OCI-LY7 (cell line): ENCODE measurements around the gene RET. TPM values are rescaled to one million over a fixed set of nuclear protein-coding genes. Genes with fewer than 3 reads are reported as not detected.

Experiments
- total RNA-seq, 2 experiments: library from RNA; depleted of rRNA in 1 of 2; stranded (reverse); fragments of >200 nt in 1 of 2; shearing (Covaris generic) in 1 of 2; gene quantifications; 2 replicates each; pipeline ENCODE4 v1.2.3, GENCODE V29; 2014 to 2022

RET gene
- total RNA-seq, 2 experiments from 2014 or later: 0.06 TPM; not detected in 1

Other genes with a start within 250 kb of the RET start
- 13.2 and 16.7 TPM in 2 replicates for gene CSGALNACT2, start 61.4 kb downstream of the RET start, total RNA-seq (2014; rRNA removed; shearing (Covaris generic))
- 33.6 and 38.8 TPM in 2 replicates for gene CSGALNACT2, start 61.4 kb downstream of the RET start, total RNA-seq (2022)
- 0.06 and 0.36 TPM in 2 replicates for gene RASGEF1A, start 190.0 kb downstream of the RET start, total RNA-seq (2014; rRNA removed; shearing (Covaris generic))
- 0.35 and 0.55 TPM in 2 replicates for gene RASGEF1A, start 190.0 kb downstream of the RET start, total RNA-seq (2022)